Adipose tissue (tissue), 3 donors: Measurements from ENCODE around the gene PRIM1. TPM values are rescaled to one million over a fixed set of nuclear protein-coding genes. Genes with fewer than 3 reads are reported as not detected.
"Not testable (repeated sequence)": the region's sequence is repeated elsewhere in the genome, so short reads cannot be mapped to it uniquely, and the experiment has no call there.

Experiments
- H3K27ac ChIP-seq: one replicate; pipeline ENCODE4 v1.5.1; 2013; ENCODE audit warnings: low read depth, low read length
- WGBS, 3 donors: extraction: QIAGEN DNeasy Blood & Tissue Kit; methylation state at CpG; one replicate each; pipeline ENCODE4 v1.1.7; 2013; 5-methylcytosine and 5-hydroxymethylcytosine counted together
- polyA plus RNA-seq, 3 donors: library from polyadenylated mRNA; stranded (reverse); fragments of 200-250 nt; gene quantifications; one replicate each; pipeline ENCODE4 v1.2.3, GENCODE V29; 2013
- donor health status: healthy with polysubstance abuse.
- donor health status: Bipolar disorder and iron deficiency.
- donor health status: healthy.

PRIM1 gene
- 1 to 10 TPM; 3.3 to 5.8 (median 5.1) TPM for polyA plus RNA-seq

DNA sequence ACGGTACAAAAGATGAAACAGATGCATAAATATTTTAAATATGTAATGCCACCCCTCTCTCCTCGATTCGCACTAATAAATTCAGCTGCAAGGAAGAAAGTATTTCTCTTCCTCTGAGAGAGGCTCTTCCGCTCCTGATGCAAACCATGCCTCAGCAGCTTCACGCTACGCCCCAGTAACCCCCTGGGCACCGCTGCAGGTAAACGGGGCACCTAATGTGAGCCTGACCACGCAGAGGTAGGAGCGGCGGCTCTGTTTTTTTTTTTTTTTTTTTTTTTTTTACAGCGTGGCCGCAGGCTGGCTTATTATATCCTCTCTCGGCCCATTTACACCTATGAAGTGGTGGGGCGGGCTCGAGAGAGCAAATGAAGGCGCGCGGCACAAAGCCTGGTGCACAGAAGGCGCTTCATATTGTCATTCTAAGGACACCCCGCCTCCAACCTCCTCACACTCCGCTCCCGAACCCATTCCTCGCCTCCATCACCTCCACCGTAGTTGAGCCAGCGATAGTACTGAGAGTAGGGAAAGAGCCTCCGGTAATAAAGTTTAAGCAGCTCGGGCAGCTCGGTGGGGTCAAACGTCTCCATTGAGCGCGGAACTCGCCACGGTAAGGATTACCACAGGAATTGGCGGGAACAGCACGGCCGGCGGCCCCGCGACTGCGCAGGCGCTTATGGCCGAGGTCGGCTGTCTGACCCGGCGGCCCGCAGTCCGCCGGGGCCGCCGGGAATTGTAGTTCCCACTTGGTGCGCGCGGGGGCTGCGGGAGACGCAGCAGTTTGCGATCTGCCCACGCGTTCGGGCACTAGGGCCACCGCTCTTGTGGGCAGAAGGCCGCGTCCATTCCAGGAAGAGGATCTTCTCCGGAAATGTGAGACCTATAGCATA, at the start of gene PRIM1:
Gene PRIM1 (minus strand): TSS at position 612 of the 887 bp plus-strand sequence. CDS start 25 bp downstream, at position 587.
- 0% methylated on average over 63 to 64 of the region's 64 CpGs for WGBS, 3 donors
- no peak within 1 kb of the TSS for H3K27ac ChIP-seq

DNA sequence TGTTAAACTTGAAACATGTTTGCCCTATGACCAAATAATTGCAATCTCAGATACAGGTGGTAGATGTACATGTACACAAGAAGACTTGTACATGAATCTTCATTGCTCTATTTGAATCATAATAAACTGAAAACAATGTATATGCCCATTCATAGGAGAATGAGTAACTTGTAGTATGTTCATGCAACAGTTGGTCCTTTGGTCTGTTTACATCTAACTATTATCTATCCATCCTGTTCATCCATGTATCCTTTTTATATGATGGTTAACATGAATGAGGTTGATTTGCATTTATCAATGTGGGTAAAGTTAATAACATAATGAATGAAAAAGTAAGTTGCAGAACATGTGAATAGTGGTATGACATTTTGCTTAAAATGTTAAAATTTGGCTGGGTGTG, 48.1 kb upstream of the PRIM1 start:
- no peak overlapping the region for H3K27ac ChIP-seq

DNA sequence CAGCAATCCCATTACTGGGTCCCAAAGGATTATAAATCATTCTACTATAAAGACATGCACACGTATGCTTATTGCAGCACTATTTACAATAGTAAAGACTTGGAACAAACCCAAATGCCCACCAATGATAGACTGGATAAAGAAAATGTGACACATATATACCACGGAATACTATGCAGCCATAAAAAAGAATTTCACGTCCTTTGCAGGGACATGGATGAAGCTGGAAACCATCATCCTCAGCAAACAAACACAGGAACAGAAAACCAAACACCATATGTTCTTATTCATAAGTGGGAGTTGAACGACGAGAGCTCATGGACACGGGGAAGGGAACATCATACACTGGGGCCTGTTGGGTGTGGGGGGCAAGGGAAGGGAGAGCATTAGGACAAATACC, 47.2 kb upstream of the PRIM1 start:
- H3K27ac ChIP-seq = not testable (repeated sequence)
- WGBS, 3 donors = 79 to 87% (median 86%) methylated on average over 6 of the region's 6 CpGs

DNA sequence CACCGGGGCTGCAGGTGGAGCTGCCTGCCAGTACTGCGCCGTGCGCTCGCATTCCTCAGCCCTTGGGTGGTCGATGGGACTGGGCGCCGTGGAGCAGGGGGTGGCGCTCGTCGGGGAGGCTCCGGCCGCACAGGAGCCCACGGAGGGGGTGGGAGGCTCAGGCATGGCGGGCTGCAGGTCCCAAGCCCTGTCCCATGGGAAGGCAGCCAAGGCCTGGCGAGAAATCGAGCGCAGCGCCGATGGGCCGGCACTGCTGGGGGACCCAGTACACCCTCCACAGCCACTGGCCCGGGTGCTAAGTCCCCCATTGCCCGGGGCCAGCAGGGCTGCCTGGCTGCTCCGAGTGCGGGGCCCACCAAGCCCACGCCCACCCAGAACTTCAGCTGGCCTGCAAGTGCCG, 43.7 kb upstream of the PRIM1 start:
- not testable (repeated sequence) for H3K27ac ChIP-seq
- WGBS, 3 donors = 96% methylated on average over 19 to 25 of the region's 27 CpGs

DNA sequence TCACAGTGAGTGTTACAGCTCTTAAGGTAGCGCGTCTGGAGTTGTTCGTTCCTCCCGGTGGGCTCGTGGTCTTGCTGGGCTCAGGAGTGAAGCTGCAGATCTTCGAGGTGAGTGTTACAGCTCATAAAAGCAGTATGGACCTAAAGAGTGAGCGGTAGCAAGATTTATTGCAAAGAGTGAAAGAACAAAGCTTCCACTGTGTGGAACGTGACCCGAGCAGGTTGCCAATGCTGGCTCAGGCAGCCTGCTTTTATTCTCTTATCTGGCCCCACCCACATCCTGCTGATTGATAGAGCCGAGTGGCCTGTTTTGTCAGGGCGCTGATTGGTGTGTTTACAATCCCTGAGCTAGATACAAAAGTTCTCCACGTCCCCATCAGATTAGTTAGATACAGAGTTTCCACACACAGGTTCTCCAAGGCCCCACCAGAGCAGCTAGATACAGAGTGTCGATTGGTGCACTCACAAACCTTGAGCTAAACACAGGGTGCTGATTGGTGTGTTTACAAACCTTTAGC, 43.0 kb upstream of the PRIM1 start:
- not testable (repeated sequence) for H3K27ac ChIP-seq
- 52 to 64% (median 57%) methylated on average over 11 to 12 of the region's 13 CpGs for WGBS, 3 donors

DNA sequence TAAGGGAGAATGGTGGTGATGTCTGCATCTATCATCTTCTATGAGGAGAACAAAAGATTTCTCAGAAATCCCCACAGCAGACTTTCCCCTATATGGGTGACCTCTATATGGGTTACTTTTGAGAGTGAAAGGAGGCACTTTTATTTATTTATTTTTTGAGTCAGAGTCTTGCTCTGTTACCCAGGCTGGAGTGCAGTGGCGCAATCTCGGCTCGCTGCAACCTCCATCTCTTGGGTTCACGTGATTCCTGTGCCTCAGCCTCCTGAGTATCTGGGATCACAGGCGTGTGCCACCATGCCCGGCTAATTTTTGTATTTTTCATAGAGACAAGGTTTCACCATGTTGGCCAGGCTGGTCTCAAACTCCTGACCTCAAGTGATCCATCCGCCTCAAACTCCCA, 41.0 kb upstream of the PRIM1 start:
- WGBS, 3 donors = 88 to 91% (median 90%) methylated on average over 7 of the region's 7 CpGs
- H3K27ac ChIP-seq = not testable (repeated sequence)

DNA sequence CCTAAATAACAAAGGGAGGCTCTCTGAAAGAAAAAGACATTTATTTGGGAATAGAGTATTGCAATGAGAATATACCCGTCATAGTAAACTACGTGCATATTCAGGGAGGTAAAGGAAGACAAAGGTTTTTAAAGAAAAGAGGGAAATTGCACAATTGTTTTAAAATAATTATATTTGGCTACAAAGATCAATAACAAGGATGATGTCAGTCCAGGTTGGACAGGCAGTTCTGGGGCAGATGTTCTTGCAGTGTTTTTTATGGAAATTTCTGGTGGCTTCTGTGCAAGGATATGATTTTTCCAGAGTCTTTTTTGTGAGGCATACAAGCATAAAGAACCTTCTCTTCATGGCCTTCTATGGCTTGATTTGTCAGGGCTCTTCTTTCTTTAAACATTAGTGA, 40.6 kb upstream of the PRIM1 start:
- WGBS, 3 donors = 86 to 89% (median 87%) methylated on average over 2 of the region's 2 CpGs
- no peak overlapping the region for H3K27ac ChIP-seq

DNA sequence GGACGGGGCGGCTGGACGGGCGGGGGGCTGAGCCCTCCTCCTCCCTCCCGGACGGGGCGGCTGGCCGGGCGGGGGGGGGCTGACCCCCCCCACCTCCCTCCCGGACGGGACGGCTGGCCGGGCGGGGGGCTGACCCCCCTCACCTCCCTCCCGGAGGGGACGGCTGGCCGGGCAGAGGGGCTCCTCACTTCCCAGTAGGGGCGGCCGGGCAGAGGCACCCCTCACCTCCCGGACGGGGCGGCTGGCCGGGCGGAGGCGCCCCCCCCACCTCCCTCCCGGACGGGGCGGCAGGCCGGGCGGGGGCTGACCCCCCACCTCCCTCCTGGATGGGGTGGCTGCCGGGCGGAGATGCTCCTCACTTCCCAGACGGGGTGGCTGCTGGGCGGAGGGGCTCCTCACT, 37.3 kb upstream of the PRIM1 start:
- H3K27ac ChIP-seq = not testable (repeated sequence)
- 90 to 97% (median 93%) methylated on average over 6 to 29 of the region's 34 CpGs for WGBS, 3 donors

DNA sequence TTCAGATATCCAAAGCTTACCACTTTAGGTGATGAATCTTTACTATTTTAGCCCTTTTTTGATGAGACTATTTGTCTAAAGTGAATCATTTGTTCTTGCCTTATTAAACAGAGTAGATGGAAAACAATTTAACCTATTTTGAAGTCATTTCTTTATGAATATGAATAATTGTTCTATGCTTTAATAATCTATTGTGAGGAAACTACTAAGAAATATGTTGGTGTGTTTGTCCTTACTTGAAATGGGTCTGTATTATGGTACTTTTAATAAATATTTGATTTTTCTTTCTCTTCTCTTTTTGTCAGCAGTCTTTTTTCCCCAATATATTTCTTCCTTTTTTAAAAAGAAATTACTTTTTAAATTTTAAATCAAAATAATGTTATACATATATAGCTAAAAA, 35.4 kb upstream of the PRIM1 start:
- H3K27ac ChIP-seq = no peak overlapping the region

DNA sequence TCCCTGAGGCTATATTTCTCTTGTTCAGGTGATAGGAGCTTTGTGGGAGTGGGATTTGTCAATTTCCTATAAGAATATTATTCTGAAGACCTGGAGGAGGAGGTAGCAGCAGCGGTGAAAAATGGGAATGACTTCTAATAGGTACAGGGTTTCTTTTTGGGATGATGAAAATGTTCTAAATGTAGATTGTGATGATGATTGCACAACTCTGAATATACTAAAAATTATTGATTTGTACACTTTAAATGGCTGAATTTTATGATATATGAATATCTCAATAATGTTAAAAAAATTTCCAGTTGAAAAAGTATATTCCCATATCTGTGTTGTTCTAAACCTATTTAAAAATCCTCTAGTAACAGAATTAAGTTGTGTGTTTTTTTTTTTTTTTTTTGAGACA, 33.8 kb upstream of the PRIM1 start:
- H3K27ac ChIP-seq = no peak overlapping the region
- 94 to 95% (median 95%) methylated on average over 1 of the region's 1 CpG for WGBS, 3 donors

DNA sequence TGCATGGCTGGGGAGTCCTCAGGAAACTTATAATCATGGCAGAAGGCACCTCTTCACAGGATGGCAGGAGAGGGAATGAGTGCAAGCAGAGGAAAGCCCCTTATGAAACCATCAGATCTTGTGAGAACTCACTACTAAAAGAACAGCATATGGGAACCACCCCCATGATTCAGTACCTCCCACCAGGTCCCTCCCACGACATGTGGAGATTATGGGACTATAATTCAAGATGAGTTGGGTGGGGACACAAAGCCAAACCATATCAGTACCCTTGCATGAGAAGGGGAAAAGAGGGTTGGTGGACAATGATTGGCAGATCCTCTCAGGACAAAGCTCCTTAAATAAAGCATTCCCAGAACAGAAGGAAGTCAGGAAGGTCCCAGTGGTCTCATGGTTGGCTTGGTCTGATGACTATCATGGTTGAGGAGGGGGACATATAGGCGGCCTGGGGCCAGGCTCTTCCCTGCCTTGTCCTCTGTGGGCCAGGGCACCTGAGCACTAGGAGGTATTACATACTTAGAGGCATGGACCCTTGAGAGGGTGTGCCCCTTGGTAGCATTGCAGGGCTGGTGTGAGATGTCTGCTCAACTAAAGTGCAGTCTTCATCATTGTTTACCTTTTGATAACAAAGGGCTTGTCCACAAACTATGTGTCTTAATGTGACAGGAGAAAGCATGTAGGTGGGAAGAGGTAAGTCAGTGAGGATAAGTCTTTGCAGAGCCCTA, 33.2 kb upstream of the PRIM1 start:
- no peak overlapping the region for H3K27ac ChIP-seq
- 56 to 82% (median 69%) methylated on average over 2 of the region's 2 CpGs for WGBS, 3 donors

DNA sequence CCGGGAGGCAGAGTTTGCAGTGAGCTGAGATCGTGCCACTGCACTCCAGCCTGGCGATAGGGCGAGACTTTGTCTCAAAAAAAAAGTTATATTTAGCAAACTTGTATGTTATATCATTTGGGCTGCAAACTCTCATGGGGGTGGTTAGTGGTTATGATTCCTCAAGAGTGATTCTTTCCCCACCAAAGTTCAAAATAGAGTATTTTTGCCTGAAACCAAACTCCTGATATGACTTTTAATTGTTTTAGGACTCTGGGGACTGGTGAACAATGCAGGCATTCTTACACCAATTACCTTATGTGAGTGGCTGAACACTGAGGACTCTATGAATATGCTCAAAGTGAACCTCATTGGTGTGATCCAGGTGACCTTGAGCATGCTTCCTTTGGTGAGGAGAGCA, 29.6 kb upstream of the PRIM1 start:
- no peak overlapping the region for H3K27ac ChIP-seq
- WGBS, 3 donors = 82 to 93% (median 89%) methylated on average over 4 of the region's 4 CpGs

DNA sequence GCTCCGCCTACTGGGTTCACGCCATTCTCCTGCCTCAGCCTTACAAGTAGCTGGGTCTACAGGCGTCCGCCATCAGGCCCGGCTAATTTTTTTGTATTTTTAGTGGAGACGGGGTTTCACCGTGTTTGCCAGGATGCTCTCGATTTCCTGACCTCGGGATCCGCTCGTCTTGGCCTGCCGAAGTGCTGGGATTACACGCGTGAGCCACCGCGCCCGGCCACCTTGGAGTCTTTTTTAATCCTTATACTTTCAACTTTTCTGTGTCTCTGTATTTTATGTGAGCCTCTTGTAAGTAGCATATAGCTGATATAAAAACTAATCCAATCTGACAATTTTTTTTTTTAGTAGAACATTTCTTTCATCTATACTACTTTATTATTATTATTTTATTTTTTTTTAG, 26.6 kb upstream of the PRIM1 start:
- WGBS, 3 donors = 94 to 98% (median 98%) methylated on average over 17 of the region's 17 CpGs

DNA sequence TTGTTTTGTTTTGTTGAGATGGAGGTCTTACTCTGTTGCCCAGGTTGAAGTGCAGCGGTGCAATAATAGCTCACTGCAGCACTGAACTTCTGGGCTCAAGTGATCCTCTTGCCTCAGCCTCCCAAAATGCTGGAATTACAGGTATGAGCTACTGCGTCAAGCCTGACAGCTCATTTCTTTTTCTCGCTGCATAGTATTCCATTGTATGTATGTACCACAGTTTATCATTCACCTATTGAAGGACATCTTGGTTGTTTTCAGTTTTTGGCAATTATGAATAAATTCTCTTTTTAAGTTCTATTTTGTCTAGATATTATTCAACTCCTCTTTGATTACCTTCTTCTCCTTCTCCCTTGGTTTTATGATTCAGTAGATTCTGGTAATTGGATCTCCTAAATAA, 24.5 kb upstream of the PRIM1 start:
- 98 to 99% (median 99%) methylated on average over 3 of the region's 3 CpGs for WGBS, 3 donors
- H3K27ac ChIP-seq = no peak overlapping the region

More for the DNA sequence above, 26.6 kb upstream of the PRIM1 start:
- H3K27ac ChIP-seq = no peak overlapping the region

DNA sequence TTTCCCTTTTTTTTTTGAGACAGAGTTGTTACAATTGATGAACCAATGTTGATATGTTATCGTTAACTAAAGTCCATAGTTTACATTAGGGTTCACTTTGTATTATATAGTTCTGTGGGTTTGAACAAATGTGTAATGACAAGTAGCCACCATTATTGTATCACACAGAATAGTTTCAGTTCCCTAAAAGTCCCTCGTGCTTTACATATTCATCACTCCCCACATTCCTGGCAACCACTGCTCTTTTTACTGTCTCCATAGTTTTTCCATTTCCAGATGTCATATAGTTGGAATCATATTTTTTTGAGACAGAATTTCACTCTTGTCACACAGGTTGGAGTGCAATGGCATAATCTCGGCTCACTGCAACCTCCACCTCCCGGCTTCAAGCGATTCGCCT, 23.5 kb upstream of the PRIM1 start:
- 78 to 87% (median 80%) methylated on average over 6 of the region's 6 CpGs for WGBS, 3 donors
- H3K27ac ChIP-seq = no peak overlapping the region

DNA sequence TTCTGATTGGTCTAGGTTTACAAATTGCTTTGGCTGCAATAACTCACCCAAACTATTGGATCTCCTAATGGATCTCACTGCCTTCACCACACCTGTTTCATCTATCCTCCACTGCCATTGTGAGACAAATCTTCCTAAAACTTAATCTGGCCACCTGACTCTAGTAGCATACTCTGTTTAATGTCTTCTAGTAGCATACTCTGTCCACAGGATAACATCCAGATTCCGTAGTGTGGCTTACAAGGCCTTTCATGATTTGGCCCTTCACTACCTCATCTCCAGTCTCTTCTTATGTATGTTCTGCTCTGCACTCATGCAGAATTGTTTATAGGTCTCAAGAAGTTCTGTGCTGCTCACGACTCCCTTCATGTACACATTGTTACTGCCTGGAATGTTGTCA, 21.0 kb upstream of the PRIM1 start:
- 90 to 98% (median 92%) methylated on average over 2 of the region's 2 CpGs for WGBS, 3 donors
- no peak overlapping the region for H3K27ac ChIP-seq

DNA sequence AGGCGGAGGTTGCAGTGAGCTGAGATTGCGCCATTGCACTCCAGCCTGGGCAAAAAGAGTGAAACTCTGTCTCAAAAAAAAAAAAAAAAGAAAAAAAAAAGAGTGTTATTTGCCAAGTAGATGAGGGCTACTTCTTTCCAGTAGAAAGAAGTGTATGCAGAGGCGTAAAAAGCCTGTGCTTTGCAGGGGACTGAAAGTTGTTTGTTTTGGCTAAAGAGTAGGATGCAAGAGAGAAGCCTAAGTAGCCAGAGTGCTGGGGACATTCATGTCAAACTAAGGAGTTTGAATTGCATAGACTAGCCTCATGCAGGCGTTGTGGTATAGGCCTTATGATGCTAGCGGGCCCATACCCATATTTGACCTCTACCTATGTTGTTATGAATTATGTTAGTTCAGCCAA, 20.5 kb upstream of the PRIM1 start:
- no peak overlapping the region for H3K27ac ChIP-seq
- WGBS, 3 donors = 83 to 94% (median 94%) methylated on average over 5 of the region's 5 CpGs

DNA sequence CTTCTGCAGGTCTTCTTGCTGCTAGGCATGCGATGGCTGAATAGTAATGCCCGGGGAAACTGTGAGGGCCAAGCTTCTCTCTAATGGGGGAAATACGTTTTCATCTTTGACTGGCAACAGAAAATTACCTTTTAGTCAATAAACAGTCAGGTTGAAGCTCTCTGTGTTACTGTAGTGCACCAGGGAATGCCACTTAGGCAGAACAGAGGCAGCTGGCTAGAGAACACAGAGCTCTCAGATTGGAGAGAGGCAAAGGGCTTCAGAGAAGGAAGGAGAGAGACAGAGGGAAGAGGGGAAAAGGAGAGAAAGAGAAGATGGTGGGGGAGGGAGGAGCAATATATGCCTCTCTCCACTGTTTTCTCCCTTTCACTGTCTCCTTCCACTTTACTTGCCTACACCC, 17.7 kb upstream of the PRIM1 start:
- no peak overlapping the region for H3K27ac ChIP-seq
- 83 to 90% (median 85%) methylated on average over 3 of the region's 3 CpGs for WGBS, 3 donors

DNA sequence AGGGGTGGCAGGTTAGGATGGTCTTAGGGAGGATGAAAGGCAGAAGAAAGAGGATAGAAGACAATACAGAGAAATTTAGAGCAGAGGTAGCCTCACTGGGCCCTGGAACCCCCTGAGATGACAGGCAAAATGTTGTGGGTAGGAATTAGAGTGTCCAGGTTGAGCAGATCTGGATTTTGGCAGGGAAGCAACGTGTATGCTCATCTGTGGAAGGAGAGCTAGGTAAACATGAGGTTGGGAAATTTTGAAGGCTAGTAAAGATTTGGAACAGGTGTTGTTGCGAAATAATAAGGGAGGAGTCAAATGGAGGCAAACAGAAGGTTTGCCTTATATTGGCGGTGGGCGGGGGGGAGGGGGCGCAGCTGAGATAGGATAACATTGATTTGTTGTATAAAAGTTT, 16.3 kb upstream of the PRIM1 start:
- 42 to 87% (median 82%) methylated on average over 5 of the region's 5 CpGs for WGBS, 3 donors
- no peak overlapping the region for H3K27ac ChIP-seq

DNA sequence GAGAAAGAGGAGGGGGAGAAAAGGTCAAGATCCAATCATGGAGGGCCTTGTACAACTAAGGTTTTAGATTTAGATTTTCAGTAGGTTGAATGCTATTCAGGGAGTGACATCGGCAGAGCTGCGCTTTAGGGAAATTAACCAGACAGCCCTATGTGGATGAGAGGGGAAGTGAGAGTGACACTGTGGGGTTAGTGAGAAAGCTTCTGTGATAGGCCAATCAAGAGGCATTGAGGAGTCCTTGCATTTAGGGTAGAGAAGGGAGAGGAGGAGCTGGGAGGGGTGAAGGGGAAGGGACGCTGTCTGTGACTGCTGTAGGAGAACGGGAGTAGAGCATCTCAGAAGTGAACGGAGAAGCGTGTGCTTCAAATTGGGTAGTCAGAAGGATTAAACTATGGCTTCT, 14.4 kb upstream of the PRIM1 start:
- H3K27ac ChIP-seq = no peak overlapping the region

More for the DNA sequence above, 14.4 kb upstream of the PRIM1 start:
- WGBS, 3 donors = 79 to 93% (median 80%) methylated on average over 6 of the region's 6 CpGs
